Measurements from ENCODE around the gene HIPK4.
"Not testable (repeated sequence)": the region's sequence is repeated elsewhere in the genome, so short reads cannot be mapped to it uniquely, and the experiment has no call there.

Gene HIPK4

DNA sequence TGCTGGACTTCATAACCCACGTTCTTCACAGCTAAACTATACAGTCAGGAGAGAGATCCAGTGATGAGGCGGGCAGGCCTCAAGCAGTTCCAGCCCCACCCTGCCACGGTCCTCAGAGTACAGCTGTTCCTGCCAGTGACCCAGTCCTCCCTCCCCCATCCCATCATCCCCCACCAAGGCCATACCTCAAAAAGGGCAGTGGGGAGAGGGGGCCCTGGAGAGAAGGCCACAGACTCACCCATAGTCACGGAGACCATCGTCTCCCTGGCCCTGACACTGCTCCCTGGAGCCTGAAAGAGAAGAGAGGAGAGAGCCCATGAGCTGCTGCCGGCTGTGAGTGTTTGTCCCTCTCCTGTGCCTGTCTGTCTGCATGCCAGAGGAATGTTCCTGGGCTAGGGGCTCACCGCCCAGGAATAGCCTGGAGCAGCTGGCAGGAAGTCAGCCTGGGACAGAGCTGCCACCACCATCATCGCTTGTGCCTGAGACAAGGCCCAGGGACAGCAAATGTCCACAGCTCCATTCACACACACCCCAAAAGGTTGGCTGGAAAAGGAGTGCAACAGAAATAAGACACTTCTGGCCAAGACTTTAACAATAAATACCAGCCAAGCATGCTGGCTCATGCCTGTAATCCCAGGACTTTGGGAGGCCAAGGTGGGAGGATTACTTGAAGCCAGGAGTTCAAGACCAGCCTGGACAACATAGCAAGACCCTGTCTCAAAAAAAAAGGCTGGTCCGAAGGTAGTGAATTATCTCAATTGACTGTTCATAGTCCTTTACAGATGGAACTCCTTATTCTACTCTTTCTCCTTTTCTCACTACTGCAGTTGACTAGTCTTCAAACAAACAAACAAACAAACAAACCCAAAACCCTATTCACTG is 48.1 kb downstream of the HIPK4 start:
- no peak for DNase-seq (ENCODE audit: low read depth in 1 of 2, low spot score in 1 of 2)

DNA sequence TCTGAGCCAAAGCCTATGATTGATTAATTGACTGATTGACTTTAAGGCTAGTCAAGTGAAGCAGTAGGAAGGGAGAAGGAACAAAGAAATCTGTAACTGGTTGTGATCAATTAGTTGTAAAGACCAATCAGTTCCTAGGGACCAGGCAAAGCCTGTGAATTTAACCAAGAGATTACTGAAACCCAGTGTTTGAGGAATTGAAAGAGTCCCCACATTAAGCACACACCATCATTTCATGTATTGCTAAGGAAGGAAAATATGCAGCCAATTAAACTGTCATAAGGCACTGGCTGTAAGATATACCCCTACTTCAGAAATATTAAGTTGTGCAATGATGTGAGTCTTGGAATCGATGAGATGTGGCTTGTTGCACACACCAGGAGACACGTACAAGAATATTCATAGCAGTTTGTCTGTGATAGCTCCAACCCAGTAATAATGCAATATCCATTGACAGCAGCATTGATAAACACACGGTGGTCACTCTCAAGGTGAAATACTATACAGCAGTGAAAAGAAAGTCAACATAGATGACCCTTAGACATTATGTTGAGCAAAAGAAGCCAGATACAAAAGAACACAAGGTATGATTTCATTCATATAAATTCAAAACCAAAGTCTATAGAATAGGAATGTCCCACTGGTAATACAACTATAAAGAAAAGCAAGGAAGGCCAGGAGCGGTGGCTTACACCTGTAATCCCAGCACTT is 50.8 kb downstream of the HIPK4 start:
- DNase-seq (ENCODE audit: low read depth in 1 of 2, low spot score in 1 of 2): no peak

DNA sequence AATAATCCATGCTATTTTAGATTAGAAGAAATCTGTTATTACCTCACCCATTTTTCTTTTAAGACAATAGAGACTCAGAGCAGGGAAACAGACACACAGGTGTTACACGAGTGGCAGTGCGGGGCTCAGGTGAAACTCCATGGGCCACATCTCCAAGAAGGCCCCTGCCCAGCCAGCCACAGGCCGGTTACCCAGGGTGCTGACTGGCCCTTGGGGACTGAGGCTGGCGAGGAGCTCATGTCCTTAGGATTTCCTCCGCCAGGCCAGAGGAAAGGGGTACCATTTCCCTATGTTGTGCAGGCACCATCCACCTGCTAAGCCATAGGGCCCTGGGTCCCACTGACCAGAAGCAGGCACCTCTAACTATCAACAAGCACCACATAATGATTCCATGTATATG is 52.4 kb downstream of the HIPK4 start:
- DNase-seq (ENCODE audit: low read depth in 1 of 2, low spot score in 1 of 2): no peak

DNA sequence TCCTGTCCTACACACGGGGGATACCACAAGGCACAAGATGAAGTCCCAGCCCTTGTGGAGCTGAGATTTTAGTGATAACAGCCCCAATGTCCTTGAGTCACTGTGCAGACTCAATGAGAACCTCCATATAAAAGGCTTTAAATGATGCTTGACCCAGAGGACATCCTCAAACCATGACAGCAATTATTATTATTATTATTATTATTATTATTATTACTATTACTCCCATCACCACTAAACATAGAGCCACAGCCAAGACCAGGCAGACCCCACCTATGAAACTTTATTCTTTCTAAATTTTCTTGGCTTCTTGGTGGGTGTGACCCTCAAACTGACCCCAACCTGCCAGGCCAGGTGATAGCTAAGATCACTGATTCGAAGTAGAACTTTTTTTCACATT is 52.9 kb downstream of the HIPK4 start:
- DNase-seq (ENCODE audit: low read depth in 1 of 2, low spot score in 1 of 2): no peak

DNA sequence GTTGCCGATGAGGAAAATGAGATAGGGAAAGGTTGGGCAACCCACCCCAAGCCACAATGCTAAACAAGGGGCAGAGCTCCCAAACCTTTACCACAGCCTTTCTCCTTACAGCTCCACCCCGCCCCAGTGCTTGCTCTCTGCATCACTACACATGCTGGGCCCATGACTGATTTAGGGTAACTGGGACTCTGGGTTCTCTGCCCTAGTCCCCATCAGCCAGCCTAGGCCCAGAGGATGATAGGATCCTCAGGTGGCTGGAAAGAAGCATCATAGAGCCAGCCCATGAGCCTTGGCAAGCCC is 53.4 kb downstream of the HIPK4 start:
- DNase-seq (ENCODE audit: low read depth in 1 of 2, low spot score in 1 of 2): no peak

DNA sequence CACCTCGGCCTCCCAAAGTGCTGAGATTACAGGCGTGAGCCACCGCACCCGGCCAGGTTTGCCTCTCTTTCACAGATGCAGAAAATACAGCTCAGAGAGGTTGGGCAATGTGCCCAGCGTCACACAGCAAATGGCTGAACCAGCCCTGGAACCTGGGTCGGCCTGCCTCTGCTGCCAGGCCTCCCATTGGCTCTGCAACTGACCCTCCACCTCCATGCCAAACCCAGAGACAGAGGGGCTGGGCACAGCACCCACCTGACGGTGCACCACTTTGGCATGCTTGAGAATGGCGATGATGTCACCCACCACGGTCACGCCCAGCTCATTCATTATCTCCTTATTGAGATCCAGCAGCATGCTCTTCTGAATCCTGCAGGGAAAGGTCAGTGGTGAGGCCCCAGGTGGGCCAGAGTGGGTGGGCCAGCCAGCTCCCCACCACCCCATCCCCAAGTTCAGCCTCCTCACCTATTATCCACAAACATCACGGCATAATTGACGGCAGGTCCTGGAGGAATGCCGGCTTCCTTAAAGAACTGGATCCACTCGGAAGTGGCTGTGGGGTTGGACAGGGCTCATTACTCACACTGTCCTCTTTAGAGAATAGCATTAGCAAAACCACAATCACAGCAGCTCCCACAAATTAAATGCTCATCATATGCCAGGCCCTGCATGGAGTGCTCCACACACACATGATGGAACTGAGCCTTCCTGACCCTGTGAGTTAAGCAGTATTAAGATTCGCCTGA is 54.0 kb downstream of the HIPK4 start:
- DNase-seq (ENCODE audit: low read depth in 1 of 2, low spot score in 1 of 2): no peak

DNA sequence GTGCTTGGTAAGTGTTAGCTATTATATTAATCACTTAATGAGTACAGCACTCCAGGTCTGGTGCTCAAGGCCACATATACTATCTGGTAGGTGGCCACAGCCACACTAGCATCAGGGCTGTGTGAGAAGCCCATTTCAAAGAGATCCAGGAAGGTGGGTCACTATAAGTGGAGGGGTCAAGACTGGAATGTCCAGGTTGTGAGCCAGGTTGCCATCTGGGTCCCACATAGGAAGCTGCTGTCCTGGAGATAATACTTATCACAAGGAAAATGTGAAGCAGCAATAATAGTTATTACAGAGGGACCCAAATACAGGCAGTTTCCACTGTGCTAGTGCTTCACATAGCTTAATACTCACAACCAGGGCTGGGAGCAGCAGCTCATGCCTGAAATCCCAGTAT is 54.9 kb downstream of the HIPK4 start:
- no peak for DNase-seq (ENCODE audit: low read depth in 1 of 2, low spot score in 1 of 2)

DNA sequence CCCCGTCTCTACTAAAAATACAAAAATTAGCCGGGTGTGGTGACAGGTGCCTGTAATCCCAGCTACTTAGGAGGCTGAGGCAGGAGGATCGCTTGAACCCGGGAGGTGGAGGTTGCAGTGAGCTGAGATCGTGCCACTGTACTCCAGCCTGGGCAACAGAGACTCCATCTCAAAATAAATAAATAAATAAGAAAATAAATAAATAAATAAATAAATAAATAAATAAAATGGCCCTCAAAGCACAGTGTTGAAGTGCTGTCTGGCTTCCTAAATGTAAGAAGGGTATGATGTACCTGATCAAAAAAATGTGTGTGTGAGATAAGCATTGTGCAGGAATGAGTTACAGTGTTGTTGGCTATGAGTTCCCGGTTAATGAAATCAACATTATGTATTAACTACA is 56.9 kb downstream of the HIPK4 start:
- not testable (repeated sequence) for DNase-seq (ENCODE audit: low read depth in 1 of 2, low spot score in 1 of 2)

DNA sequence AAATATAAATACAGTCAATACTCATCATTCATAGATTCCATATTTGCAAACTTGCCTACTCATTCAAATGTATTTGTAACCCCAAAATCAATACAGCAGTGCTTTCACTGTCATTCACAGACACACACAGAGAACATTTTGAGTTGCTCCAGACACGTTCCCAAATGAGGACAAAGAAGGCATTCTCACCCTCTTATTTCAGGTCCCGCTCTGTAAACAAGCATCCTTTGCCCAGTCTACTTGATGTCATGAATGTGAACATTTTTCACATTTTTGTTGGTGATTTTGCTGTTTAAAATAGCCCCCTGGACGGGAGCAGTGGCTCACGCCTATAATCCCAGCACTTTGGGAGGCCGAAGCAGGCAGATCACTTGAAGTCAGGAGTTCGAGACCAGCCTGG is 57.3 kb downstream of the HIPK4 start:
- no peak for DNase-seq (ENCODE audit: low read depth in 1 of 2, low spot score in 1 of 2)

DNA sequence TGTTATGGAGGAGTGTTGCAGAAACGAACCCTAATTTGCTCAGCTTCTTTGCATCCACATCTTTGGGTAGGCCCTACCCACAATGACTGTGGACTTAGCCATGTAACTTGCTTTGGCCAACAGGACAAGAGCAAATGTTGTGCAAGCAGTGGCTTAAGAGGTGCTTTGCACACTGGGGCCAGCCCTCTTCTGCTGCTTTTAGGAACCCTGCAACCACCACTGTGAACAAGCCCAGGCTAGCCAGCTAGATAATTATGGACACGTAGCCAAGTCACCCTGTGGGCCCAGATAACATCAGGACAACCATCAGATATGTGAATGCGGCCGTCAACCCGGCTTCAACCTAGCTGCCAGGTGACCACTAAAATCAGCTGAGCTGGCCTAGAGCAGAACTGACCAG is 58.9 kb downstream of the HIPK4 start:
- no peak for DNase-seq (ENCODE audit: low read depth in 1 of 2, low spot score in 1 of 2)

Data from activated CD4-positive, alpha-beta T cell treated with anti-CD3 and anti-CD28 coated beads, Interleukin-2, amount 50 U/mL, for 24 hours (primary cell).